SK-N-SH (cell line): ENCODE data around the gene GORASP1.

Experiments used
- CTCF ChIP-seq: fragments of 200-600 bp; sonication (generic); IDR thresholded peaks from 2 replicates; pipeline ENCODE4 v1.6.1; 2017; ENCODE audit warnings: antibody characterized with exemption, mild to moderate bottlenecking, moderate library complexity
- EZH2phosphoT487 ChIP-seq: fragments of 200-600 bp; sonication (generic); IDR thresholded peaks from 2 replicates; pipeline ENCODE4 v1.6.1; 2017; ENCODE audit warnings: low read depth, mixed run types, mild to moderate bottlenecking, antibody characterized with exemption, moderate library complexity, borderline replicate concordance
- GABPA ChIP-seq: IDR thresholded peaks from 2 replicates; pipeline ENCODE4 v1.4.0; 2012; ENCODE audit warnings: low read depth, mild to moderate bottlenecking
- JUND ChIP-seq: IDR thresholded peaks from 2 replicates; pipeline ENCODE4 v1.4.0; 2012
- MXI1 ChIP-seq: IDR thresholded peaks from 2 replicates; pipeline ENCODE4 v1.6.1; 2012; ENCODE audit warnings: mild to moderate bottlenecking, low read depth, low read length, improper control_type of control experiment
- POLR2AphosphoS5 ChIP-seq: IDR thresholded peaks from 2 replicates; pipeline ENCODE4 v1.6.1; 2012; ENCODE audit warnings: low read depth, low read length
- RAD21 ChIP-seq: IDR thresholded peaks from 2 replicates; pipeline ENCODE4 v1.6.1; 2012; ENCODE audit warnings: mild to moderate bottlenecking, low read length
- RFX5 ChIP-seq: IDR thresholded peaks from 2 replicates; pipeline ENCODE4 v1.6.1; 2012; ENCODE audit warnings: mild to moderate bottlenecking, improper control_type of control experiment, low read length
- SMC3 ChIP-seq: IDR thresholded peaks from 2 replicates; pipeline ENCODE4 v1.6.1; 2012; ENCODE audit warnings: low read depth, low read length, improper control_type of control experiment
- TAF1 ChIP-seq: IDR thresholded peaks from 2 replicates; pipeline ENCODE4 v1.6.1; 2012; ENCODE audit warnings: low read depth, mild to moderate bottlenecking, low read length, moderate library complexity, borderline replicate concordance
- TF ChIP-seq, protein P1 (sequence below): IDR thresholded peaks from 2 replicates; pipeline ENCODE4 v1.6.1; 2012; ENCODE audit warnings: mild to moderate bottlenecking, low read depth, low read length, moderate library complexity

DNA sequence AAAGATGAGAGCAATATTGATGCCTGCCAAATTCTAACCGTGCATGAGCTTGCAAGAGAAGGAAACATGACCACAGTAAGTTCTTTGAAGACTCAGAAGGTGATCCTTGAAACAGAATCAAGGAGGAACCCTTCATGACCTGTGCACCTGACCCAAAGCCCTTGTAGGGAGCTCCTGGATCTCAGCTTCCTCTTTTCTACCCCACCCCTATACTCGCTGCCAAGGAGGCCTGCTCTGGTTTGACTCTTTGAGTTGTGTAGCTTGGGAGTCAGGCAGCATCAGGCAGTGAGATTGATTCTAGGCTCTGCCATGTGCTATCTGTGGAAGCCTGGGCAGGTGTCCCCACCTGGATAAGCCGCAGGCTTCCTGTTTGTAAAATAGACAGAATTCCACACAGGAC lies 10.7 kb upstream of the GORASP1 start:
- no peak for TF ChIP-seq CTCF
- TF ChIP-seq POLR2AphosphoS5 = no peak
- TF ChIP-seq EZH2phosphoT487 = no peak
- TF ChIP-seq JUND = no peak
- no peak for TF ChIP-seq RAD21
- TF ChIP-seq RFX5 = no peak
- TF ChIP-seq TAF1 = no peak
- TF ChIP-seq, protein P1, sequence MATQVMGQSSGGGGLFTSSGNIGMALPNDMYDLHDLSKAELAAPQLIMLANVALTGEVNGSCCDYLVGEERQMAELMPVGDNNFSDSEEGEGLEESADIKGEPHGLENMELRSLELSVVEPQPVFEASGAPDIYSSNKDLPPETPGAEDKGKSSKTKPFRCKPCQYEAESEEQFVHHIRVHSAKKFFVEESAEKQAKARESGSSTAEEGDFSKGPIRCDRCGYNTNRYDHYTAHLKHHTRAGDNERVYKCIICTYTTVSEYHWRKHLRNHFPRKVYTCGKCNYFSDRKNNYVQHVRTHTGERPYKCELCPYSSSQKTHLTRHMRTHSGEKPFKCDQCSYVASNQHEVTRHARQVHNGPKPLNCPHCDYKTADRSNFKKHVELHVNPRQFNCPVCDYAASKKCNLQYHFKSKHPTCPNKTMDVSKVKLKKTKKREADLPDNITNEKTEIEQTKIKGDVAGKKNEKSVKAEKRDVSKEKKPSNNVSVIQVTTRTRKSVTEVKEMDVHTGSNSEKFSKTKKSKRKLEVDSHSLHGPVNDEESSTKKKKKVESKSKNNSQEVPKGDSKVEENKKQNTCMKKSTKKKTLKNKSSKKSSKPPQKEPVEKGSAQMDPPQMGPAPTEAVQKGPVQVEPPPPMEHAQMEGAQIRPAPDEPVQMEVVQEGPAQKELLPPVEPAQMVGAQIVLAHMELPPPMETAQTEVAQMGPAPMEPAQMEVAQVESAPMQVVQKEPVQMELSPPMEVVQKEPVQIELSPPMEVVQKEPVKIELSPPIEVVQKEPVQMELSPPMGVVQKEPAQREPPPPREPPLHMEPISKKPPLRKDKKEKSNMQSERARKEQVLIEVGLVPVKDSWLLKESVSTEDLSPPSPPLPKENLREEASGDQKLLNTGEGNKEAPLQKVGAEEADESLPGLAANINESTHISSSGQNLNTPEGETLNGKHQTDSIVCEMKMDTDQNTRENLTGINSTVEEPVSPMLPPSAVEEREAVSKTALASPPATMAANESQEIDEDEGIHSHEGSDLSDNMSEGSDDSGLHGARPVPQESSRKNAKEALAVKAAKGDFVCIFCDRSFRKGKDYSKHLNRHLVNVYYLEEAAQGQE = no peak
- TF ChIP-seq GABPA = no peak
- no peak for TF ChIP-seq MXI1
- TF ChIP-seq SMC3 = no peak
